ENCODE results near the gene DAND5.

Gene DAND5

GRCh38 chr19:12959481-12959880 is 9.9 kb upstream of the DAND5 start:
- H3K4me3 ChIP-seq (ENCODE audit: low read depth, low read length), result no peak overlapping the region
- no peak for TF ChIP-seq CTCF (IDR thresholded peaks at IDR 0.05; ENCODE audit: low read depth, low read length)

- TF ChIP-seq CTCF (IDR thresholded peaks at IDR 0.05; ENCODE audit: low read depth, low read length), result peak; percentile 88
- H3K4me3 ChIP-seq (ENCODE audit: low read depth, low read length), result peak overlapping the region; percentile 44
These were observed 4.2 kb upstream of the DAND5 start for GRCh38 chr19:12965017-12965811.

- no peak for TF ChIP-seq CTCF (IDR thresholded peaks at IDR 0.05; ENCODE audit: low read depth, low read length)
- H3K4me3 ChIP-seq (ENCODE audit: low read depth, low read length), result no peak overlapping the region
These were observed 3.6 kb upstream of the DAND5 start for GRCh38 chr19:12965812-12966135.

GRCh38 chr19:12967907-12968306 is 1.5 kb upstream of the DAND5 start:
- TF ChIP-seq CTCF (IDR thresholded peaks at IDR 0.05; ENCODE audit: low read depth, low read length), result no peak
- H3K4me3 ChIP-seq (ENCODE audit: low read depth, low read length), result no peak overlapping the region

GRCh38 chr19:12970070-12970820 is 869 bp downstream of the DAND5 start:
- H3K4me3 ChIP-seq (ENCODE audit: low read depth, low read length), result no peak overlapping the region
- TF ChIP-seq CTCF (IDR thresholded peaks at IDR 0.05; ENCODE audit: low read depth, low read length), result no peak

- TF ChIP-seq CTCF (IDR thresholded peaks at IDR 0.05; ENCODE audit: low read depth, low read length), result no peak
- no peak overlapping the region for H3K4me3 ChIP-seq (ENCODE audit: low read depth, low read length)
These were observed 3.9 kb downstream of the DAND5 start for GRCh38 chr19:12973236-12973635.

Measured in WI38 (cell line).